Right kidney (tissue), 9 donors: ENCODE results near the gene ADAM33.

Experiments
- DNase-seq: peaks from one replicate; pipeline ENCODE4 v3.0.0-alpha.2; 2016
- long read RNA-seq, 8 donors: transcript quantifications; one replicate each; lab custom pipeline, GENCODE V29; 2026

Gene ADAM33
- long read RNA-seq, donor 1, partial matches to known transcripts: 0 of 3 reads
- long read RNA-seq, donor 1, other reads (novel, unspliced or antisense): 0 of 3 reads
- long read RNA-seq, donor 2: 0 reads
- long read RNA-seq, donor 3, partial matches to known transcripts: 5 of 5 reads
- long read RNA-seq, donor 3, other reads (novel, unspliced or antisense): 0 of 5 reads
- long read RNA-seq, donor 4, partial matches to known transcripts: 0 of 1 reads
- long read RNA-seq, donor 4, other reads (novel, unspliced or antisense): 0 of 1 reads
- long read RNA-seq, donor 5: 0 reads
- long read RNA-seq, donor 6: 0 reads
- long read RNA-seq, donor 7: 0 reads
- long read RNA-seq, donor 8: 0 reads

GRCh38 chr20:3681931-3682781 is at the start of gene ADAM33:
ADAM33 (minus strand) TSS chr20:3682010; CDS start chr20:3682004, 6 bp downstream.
- peak; percentile 65 for DNase-seq

DNA sequence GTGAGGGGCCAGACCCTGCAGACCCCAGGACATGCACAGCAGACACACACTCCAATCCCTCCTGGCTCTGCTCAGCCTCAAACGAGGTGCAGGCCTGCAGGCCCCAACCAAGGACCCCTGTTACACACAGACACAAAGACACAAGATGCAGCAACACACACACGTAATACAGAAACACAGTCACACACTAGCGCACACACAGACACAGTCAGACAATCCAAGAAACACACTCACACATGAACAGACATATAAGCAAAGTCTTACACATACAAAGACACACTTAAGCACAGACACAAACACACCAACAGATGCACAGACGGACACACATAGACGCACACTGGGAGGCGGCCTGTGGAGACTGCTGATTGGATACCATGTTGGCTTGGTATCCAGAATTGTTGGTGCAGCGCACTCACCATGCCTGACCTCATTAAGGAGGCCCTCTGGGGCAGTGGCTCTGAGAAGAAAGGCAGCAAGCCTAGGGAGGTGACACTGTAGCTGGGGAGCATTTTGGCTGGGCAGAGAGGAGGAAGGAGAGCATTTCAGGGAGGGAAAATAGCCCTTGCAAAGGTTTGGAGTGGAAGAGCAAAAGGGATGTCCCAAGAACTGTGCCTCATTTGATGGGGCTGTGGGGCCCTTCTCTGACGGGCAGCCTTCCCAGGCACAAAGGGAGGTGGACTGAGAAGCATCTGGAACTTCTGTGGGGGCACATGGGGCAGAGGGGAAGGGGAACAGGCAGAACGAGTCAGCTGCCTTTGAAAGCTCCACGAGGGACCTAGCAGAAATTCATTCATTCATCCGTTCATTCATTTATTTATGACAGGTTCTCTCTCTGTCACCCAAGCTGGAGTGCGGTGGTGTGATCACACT is 49.2 kb upstream of the ADAM33 start:
- DNase-seq: no peak

DNA sequence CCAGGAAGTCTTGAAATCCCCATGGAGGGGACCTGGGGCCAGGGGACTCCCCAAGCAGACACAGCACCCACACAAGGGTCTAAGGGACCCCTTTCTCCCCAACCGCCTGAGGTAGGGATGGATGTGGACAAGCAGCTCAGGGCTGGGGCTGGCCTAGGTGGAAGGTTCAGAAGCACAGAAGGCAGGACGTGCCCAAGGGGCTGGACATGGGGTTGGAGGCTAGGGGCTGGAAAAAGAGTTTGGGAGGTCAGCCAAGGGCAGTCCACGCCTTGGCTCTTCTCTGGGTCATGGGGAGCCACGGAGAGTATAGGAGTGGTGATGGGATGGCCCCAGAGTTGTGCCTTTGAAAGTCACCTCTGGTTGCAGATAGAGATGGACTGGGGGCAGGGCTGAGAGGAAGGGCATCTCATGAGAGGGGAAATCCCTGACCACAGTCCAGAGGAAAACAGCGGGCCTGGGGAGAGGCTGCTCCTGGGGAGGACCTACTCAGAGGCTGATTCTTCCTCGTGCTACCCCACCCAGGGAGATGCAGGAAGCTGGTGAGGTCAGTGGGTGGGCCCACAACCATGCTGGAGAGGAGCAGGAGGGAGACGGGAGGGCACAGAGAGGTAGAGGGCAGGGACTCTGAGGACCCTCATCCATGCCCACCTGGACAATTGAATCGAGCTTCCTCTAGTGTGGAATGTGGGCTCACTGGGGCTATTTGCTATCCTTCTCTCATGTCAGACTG is 48.2 kb upstream of the ADAM33 start:
- DNase-seq: no peak

GRCh38 chr20:3729378-3729777 is 47.6 kb upstream of the ADAM33 start:
- no peak for DNase-seq

GRCh38 chr20:3728876-3729275 is 47.1 kb upstream of the ADAM33 start:
- no peak for DNase-seq

DNA sequence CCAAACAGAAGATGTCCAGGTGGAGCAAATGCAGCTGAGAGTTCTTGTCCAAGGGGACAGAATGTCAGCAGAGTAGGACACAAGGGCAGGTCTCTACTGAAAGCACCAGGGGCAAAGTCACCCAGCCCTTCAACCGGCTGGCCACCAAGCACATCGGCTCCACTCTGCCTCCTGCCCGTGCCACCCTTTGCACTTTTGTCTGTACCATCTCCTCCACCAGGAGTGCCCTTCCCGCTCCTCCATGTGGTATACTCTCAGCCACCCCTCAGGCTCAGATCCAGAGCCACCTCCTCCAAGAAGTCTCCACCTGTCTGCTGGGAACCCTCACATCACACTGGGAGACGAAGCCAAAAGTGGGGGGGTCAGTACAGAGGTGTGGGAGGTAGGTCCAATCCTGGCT is 46.5 kb upstream of the ADAM33 start:
- DNase-seq: no peak

DNA sequence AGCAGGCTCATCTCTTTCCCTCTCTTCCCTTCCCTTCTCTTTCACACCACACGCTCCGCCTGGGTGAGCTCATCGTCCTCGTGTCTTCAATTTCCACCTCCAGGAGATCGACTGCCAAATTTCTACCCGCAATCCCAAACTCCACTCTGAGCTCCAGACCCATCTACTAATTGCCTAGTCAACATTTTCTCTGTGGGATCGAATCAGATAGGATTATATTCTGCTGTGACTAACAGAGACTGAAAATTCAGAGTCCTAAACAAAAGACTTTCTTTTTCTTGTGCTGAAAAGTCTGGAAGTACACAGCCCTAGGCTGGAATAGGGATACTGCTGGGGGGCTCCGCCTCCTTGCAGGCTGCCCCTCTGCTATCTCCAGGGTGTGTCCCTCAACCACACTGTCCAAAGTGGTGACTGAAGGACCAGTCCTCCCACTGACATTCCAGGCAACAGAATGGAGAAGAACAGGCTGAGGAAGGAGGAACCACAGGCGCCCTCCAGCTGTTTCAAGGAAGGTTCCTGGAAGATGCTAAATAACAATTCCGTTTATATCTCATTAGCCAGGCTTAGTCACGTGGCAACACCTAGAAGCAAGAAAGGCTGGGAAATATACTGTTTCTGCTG is 45.7 kb upstream of the ADAM33 start:
- DNase-seq: no peak

DNA sequence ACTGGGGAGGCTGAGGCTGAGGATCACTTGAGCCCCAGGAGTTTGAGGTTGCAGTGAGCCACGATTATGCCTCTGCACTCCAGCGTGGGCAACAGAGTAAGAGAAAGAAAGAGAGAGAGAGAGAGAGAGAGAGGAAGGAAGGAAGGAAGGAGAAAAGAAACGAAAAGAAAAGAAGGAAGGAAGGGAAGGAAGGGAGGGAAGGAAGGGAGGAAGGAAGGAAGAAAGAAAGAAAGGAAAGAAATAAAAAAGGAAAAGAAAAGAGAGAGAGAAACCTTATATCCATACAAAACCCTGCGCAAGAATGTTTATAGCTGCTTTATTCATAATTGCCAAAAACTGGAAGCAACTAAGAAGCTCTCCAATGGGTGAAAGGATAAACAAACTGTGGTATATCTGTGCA is 42.5 kb upstream of the ADAM33 start:
- DNase-seq: no peak

- no peak for DNase-seq
These were observed 41.5 kb upstream of the ADAM33 start for GRCh38 chr20:3723284-3723683.

DNA sequence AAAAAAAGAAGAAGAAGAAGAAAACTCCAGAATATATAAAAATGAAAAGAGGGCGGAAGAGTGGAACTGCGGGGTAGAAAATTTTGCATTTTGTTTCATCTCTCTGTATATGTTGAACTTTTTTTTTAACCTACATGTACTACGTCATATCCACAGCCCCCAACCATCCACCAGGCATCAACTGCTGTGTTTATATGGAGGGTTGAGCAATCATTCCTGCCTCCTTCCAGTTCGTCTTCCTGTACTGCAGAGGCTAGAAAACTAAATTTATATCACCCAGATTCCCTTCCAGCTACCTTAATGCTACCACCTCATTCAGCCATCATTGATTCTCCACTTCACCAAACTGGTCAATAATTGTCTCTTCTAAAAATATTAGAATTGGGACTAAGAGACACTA is 40.1 kb upstream of the ADAM33 start:
- DNase-seq: no peak

DNA sequence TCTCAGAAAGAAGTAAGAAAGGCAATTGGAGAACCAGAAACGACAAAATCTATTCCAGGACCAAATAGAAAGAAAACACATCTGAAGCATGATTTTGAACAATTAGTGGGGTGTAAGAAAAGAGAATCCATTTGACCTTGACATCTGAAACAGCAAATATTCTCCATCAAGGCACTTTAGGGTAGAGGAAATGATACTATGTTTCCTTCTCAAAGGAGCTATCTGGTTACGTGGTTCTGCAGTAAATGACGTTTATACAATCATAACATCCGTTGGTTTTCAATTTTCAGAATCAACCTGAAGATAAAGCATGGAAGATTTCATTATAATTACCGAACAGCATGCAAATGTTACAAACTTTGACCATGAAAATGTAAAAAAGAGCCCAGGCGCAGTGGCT is 38.8 kb upstream of the ADAM33 start:
- no peak for DNase-seq

DNA sequence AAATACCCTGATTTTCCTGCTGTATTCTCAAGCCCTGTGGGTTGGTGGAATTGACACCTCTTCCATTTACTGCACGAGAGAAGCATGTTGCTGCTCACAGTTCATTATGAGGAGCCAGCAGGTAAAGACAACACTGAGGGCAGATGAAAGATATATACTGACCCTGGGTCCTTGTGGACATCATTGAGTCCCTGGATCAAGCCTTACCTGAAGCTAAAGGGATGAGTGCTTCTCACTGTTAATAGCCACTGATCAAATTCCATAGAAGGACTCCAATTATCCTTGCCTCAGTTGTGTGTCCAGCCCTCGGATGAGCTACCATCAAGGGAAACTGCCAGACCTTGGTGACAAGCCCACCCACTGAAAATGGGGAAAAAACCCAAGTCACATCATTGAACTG is 38.3 kb upstream of the ADAM33 start:
- DNase-seq: no peak

- DNase-seq: no peak
These were observed 37.2 kb upstream of the ADAM33 start for GRCh38 chr20:3719046-3719445.

- DNase-seq: no peak
These were observed 34.5 kb upstream of the ADAM33 start for GRCh38 chr20:3716195-3716834.

- no peak for DNase-seq
These were observed 32.3 kb upstream of the ADAM33 start for GRCh38 chr20:3714092-3714491.

DNA sequence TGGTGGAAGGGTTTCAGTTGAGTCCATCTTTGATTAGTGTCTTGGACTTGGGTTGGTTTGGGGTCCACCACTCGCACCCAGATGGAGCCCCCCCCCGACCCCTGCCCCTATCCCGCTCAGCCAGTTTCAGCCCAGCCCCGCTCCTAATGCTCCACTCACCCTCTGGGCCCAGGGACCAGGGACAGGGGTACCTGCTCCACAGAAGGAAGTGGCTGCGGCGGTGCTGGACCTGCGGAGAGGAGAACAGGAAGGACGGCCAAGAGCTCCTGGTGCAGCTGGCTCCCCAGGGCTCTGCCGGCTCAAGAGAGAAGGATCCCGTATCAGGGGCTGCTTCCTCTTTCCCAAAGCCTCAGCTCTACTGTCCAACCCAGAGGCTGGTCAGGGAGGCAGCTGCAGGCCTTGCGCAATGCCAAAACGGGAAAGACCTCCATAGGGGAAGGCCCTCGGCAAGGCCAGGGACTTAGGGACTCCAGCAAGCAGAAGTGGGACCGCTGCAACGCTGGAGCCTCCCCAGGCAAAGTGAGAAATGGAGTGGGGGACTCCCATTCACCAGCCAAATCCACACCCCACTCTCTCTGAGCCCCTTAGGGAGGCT is 30.6 kb upstream of the ADAM33 start, which contains the start of gene SIGLEC1:
Gene SIGLEC1, minus strand, starts transcription at position 322 of the 595 bp plus-strand sequence. CDS start 5,472 bp downstream, outside the sequence.
- DNase-seq: no peak

- no peak for DNase-seq
These were observed 29.7 kb upstream of the ADAM33 start for GRCh38 chr20:3711484-3711941.

- peak; percentile 73 for DNase-seq
These were observed 29.1 kb upstream of the ADAM33 start for GRCh38 chr20:3710703-3711483.

- DNase-seq: no peak
These were observed 28.2 kb upstream of the ADAM33 start for GRCh38 chr20:3710011-3710466.
